OCI-LY7 (cell line): Measurements from ENCODE around the gene CDK17. TPM values are rescaled to one million over a fixed set of nuclear protein-coding genes. Genes with fewer than 3 reads are reported as not detected.

Experiments
- BruUV-seq: library from RNA; stranded (reverse); fragments of 400-500 nt; replicated peaks from 2 replicates; lab custom pipeline; 2021; lab: Mats Ljungman, UMichigan
- CTCF ChIA-PET: fragments of 300-600 bp; sonication (Branson Sonifier 250); formaldehyde crosslinking; loops from one replicate; lab custom pipeline; 2022; ENCODE audit warnings: antibody characterized with exemption; ENCODE audit not compliant: unreplicated experiment; lab: Charles Lee
- POLR2A ChIA-PET: fragments of 300-600 bp; sonication (Branson Sonifier 250); formaldehyde crosslinking; loops from one replicate; lab custom pipeline; 2022; ENCODE audit warnings: antibody characterized with exemption; lab: Charles Lee
- DNase-seq: peaks from one replicate; pipeline ENCODE4 v3.0.0-alpha.2; 2015; ENCODE audit warnings: low spot score
- H2AFZ ChIP-seq: fragments of 200-600 bp; sonication (generic), shearing (Covaris generic); 2 replicates; pipeline ENCODE4 v1.6.1; 2014; ENCODE audit warnings: mild to moderate bottlenecking, antibody characterized with exemption, low read length, moderate library complexity
- H3K27ac ChIP-seq: fragments of 200-600 bp; sonication (generic); 2 replicates; pipeline ENCODE4 v1.5.1; 2014; ENCODE audit warnings: mixed run types, low read depth, mild to moderate bottlenecking, moderate library complexity, low read length, inconsistent platforms; ENCODE audit not compliant: poor library complexity, severe bottlenecking
- H3K36me3 ChIP-seq: fragments of 200-600 bp; sonication (generic); 2 replicates; pipeline ENCODE4 v1.6.1; 2014; ENCODE audit warnings: mild to moderate bottlenecking, antibody characterized with exemption, low read length, moderate library complexity, mixed read lengths; ENCODE audit not compliant: insufficient read depth
- H3K4me1 ChIP-seq: fragments of 200-600 bp; sonication (generic); 2 replicates; pipeline ENCODE4 v1.5.1; 2014; ENCODE audit warnings: mild to moderate bottlenecking, low read length; ENCODE audit not compliant: insufficient read depth, poor library complexity, severe bottlenecking
- H3K4me2 ChIP-seq: fragments of 200-600 bp; sonication (generic); 2 replicates; pipeline ENCODE4 v1.6.1; 2014; ENCODE audit warnings: mild to moderate bottlenecking, low read length
- H3K4me3 ChIP-seq: fragments of 200-600 bp; sonication (generic); 2 replicates; pipeline ENCODE4 v1.5.1; 2014; ENCODE audit warnings: mild to moderate bottlenecking, low read depth, low read length; ENCODE audit not compliant: poor library complexity, severe bottlenecking
- H3K79me2 ChIP-seq: fragments of 200-600 bp; sonication (generic); 2 replicates; pipeline ENCODE4 v1.6.1; 2016; ENCODE audit warnings: low read depth, mild to moderate bottlenecking, low read length, moderate library complexity, mixed read lengths; ENCODE audit not compliant: insufficient read depth
- H3K9me2 ChIP-seq: fragments of 200-600 bp; sonication (generic); 2 replicates; pipeline ENCODE4 v1.6.1; 2016; ENCODE audit warnings: mild to moderate bottlenecking, low read length, mixed read lengths; ENCODE audit not compliant: insufficient read depth
- H3K9me3 ChIP-seq: fragments of 200-600 bp; sonication (generic); 2 replicates; pipeline ENCODE4 v1.6.1; 2014; ENCODE audit warnings: mild to moderate bottlenecking, mixed run types, low read length, mixed read lengths
- H4K20me1 ChIP-seq: fragments of 200-600 bp; sonication (generic); 2 replicates; pipeline ENCODE4 v1.6.1; 2014; ENCODE audit warnings: mild to moderate bottlenecking, antibody characterized with exemption, low read length, moderate library complexity, mixed read lengths; ENCODE audit not compliant: insufficient read depth
- EZH2phosphoT487 ChIP-seq: fragments of 200-600 bp; sonication (generic); IDR thresholded peaks from 2 replicates; pipeline ENCODE4 v1.6.1; 2018; ENCODE audit warnings: low read depth, borderline replicate concordance, mild to moderate bottlenecking, mixed run types, antibody characterized with exemption, low read length, moderate library complexity, mixed read lengths
- intact Hi-C: fragments of 100-400 bp; cut with micrococcal nuclease; formaldehyde crosslinking; loops from one replicate; pipeline ENCODE4 v1.10.0; 2022; ENCODE audit not compliant: unreplicated experiment
- total RNA-seq, 2 experiments: library from RNA; depleted of rRNA in 1 of 2; stranded (reverse); fragments of >200 nt in 1 of 2; shearing (Covaris generic) in 1 of 2; gene quantifications; 2 replicates each; pipeline ENCODE4 v1.2.3, GENCODE V29; 2014 to 2022
- TF ChIP-seq, protein P1 (sequence below): fragments of 200-600 bp; sonication (generic); conservative IDR thresholded peaks from 2 replicates; pipeline ENCODE4 v1.5.1; 2014; ENCODE audit warnings: mild to moderate bottlenecking, antibody characterized with exemption, low read length, moderate library complexity, mixed read lengths

Gene CDK17
- total RNA-seq, 2 experiments from 2014 or later, result 34.5 to 43.4 TPM

DNA sequence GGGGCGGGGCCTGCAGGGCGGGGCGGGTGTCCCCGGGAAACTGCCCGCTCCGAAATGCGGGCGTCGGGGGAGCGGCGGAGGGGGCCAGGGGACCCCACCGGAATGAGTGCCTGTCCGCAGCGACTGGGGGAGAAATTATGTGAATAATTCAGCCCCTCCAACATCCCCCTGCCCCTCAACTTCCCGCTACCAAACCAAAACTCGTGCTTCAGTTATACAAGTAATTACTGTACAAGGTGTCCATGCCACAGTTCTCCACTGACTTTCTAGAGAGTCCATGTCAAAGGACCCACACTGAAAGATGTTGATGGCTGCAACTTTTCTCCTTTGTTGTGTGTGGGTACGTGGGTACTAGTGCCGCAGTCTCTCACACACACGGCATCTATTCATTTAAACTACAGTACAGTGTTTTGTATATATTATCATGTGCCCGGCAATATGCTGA is 414 bp upstream of the CDK17 start:
- H2AFZ ChIP-seq, result peak overlapping the region; percentile 100
- H3K36me3 ChIP-seq, result no peaks in the 10 kb centered on the region
- TF ChIP-seq, protein P1, sequence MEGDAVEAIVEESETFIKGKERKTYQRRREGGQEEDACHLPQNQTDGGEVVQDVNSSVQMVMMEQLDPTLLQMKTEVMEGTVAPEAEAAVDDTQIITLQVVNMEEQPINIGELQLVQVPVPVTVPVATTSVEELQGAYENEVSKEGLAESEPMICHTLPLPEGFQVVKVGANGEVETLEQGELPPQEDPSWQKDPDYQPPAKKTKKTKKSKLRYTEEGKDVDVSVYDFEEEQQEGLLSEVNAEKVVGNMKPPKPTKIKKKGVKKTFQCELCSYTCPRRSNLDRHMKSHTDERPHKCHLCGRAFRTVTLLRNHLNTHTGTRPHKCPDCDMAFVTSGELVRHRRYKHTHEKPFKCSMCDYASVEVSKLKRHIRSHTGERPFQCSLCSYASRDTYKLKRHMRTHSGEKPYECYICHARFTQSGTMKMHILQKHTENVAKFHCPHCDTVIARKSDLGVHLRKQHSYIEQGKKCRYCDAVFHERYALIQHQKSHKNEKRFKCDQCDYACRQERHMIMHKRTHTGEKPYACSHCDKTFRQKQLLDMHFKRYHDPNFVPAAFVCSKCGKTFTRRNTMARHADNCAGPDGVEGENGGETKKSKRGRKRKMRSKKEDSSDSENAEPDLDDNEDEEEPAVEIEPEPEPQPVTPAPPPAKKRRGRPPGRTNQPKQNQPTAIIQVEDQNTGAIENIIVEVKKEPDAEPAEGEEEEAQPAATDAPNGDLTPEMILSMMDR, result no peak
- no peak for TF ChIP-seq EZH2phosphoT487
- H3K9me3 ChIP-seq, result no peaks in the 10 kb centered on the region
- no peak for DNase-seq
- H3K4me2 ChIP-seq, result peak overlapping the region; percentile 100
- H3K4me3 ChIP-seq, result peak overlapping the region; percentile 94
- H4K20me1 ChIP-seq, result peaks cover 29% of the 10 kb centered on the region
- peak overlapping the region; percentile 96 for H3K27ac ChIP-seq
- POLR2A ChIA-PET, result interaction anchor here (0.7 to 2.2 kb wide), 8 partner anchors 9 to 191 kb away, joined by 3 to 6 read pairs (median 4); no protein-coding TSS in a partner anchor
- CTCF ChIA-PET, result no interaction called here
- intact Hi-C loops, result loop anchor here (1.0 to 10.0 kb wide), 5 partner anchors 116 to 458 kb away; partner anchors contain the start of genes AMDHD1, CCDC38 and LTA4H
- H3K4me1 ChIP-seq, result peaks cover 67% of the 10 kb centered on the region
- H3K79me2 ChIP-seq, result peaks cover 37% of the 10 kb centered on the region
- no peaks in the 10 kb centered on the region for H3K9me2 ChIP-seq
- BruUV-seq, result no TSS peak

DNA sequence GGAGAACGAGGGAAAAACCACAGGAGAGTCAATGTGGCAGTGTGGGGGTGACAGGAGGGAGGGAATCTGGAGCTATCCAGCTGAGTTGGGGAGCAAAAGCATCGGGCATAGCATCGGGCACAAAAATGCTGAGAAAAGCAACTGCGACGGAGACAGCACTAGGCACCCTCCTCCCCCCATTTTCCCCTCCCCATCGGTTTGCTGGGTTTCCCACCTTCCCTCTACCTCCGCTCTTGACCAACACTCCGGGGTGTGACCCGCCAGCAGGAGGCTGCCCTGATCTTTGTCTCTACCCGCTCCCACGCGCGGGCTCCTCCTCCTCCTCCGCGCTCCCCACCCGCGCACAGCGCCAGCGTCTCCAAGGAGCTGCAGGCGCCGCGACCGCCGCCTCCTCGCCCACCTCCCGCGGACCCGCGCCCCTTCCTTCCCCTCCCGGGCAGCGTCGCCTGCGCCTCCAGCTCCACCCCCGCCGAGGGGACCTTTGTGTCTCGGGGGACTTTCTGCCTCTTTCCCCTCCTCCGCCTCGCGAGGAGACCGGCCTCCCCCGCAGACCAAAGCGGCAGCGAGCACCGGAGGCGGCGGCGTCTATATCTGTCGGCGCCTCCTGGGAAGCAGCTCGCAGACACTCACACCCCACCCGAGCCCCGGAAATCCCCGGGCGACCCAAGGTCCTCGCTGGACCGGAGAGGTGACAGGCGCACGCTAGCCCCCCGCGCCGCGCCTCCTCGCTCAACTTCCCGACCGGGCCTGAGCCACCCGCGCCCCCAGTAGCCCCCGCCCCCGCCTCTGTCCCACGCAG is 920 bp downstream of the CDK17 start:
- no peak for TF ChIP-seq EZH2phosphoT487
- TF ChIP-seq, protein P1, result 0 out of 2 replicates have a peak, but pooled peaks have one; percentile 33
- H3K9me3 ChIP-seq, result no peaks in the 10 kb centered on the region
- peak overlapping the region; percentile 96 for H3K27ac ChIP-seq
- H3K4me3 ChIP-seq, result peak overlapping the region; percentile 94
- peak; percentile 80 for DNase-seq
- peak overlapping the region; percentile 98 for H3K4me2 ChIP-seq
- intact Hi-C loops, result loop anchor here (2.0 to 5.0 kb wide), 2 partner anchors 73 to 97 kb away; no protein-coding TSS in a partner anchor
- peak overlapping the region; percentile 68; the same call in 1 of the 2 replicates for H2AFZ ChIP-seq
- no TSS peak for BruUV-seq
- no peaks in the 10 kb centered on the region for H3K9me2 ChIP-seq
- H3K79me2 ChIP-seq, result peaks cover 50% of the 10 kb centered on the region
- ChIA-PET CTCF (interaction anchor here (0.6 to 1.3 kb wide), 2 partner anchors 13 to 446 kb away, joined by 3 to 4 read pairs; no protein-coding TSS in a partner anchor), POLR2A (interaction anchor here (0.7 to 3.7 kb wide), 17 partner anchors 8 to 190 kb away, joined by 3 to 17 read pairs (median 5); no protein-coding TSS in a partner anchor)
- 0 out of 2 replicates have a peak, but pooled peaks cover 2% of the 10 kb centered on the region for H3K36me3 ChIP-seq
- H3K4me1 ChIP-seq, result peaks cover 56% of the 10 kb centered on the region
- peaks cover 29% of the 10 kb centered on the region for H4K20me1 ChIP-seq
